HepG2 (cell line): ENCODE results near the gene ARAP1. TPM values are rescaled to one million over a fixed set of nuclear protein-coding genes. Genes with fewer than 3 reads are reported as not detected.

Experiments
- CENPX ChIP-seq: sonication (generic); formaldehyde crosslinking; IDR thresholded peaks from 2 replicates; pipeline ENCODE4 v1.9.0; 2021; ENCODE audit warnings: mild to moderate bottlenecking, missing genetic modification reagents, moderate library complexity
- EHMT2 ChIP-seq: fragments of 200-600 bp; sonication (generic); IDR thresholded peaks from 2 replicates; pipeline ENCODE4 v1.7.0; 2017; ENCODE audit warnings: antibody characterized with exemption, low read depth, low read length, borderline replicate concordance
- KLF6 ChIP-seq: IDR thresholded peaks from 2 replicates; pipeline ENCODE4 v1.8.0; 2016; ENCODE audit warnings: missing biosample characterization, missing genetic modification reagents
- MLX ChIP-seq: IDR thresholded peaks from 2 replicates; pipeline ENCODE4 v1.6.1; 2016
- MXD4 ChIP-seq: IDR thresholded peaks from 2 replicates; pipeline ENCODE4 v1.6.1; 2016; ENCODE audit warnings: mild to moderate bottlenecking, missing biosample characterization, missing genetic modification reagents
- MXI1 ChIP-seq: IDR thresholded peaks from 3 replicates; pipeline ENCODE4 v1.6.1; 2012; ENCODE audit warnings: low read depth, low read length, inconsistent platforms, borderline replicate concordance
- NFAT5 ChIP-seq: sonication (generic); formaldehyde crosslinking; IDR thresholded peaks from 2 replicates; pipeline ENCODE4 v1.4.0; 2020; ENCODE audit warnings: missing genetic modification reagents
- SALL1 ChIP-seq: sonication (generic); formaldehyde crosslinking; IDR thresholded peaks from 2 replicates; pipeline ENCODE4 v1.8.0; 2022; ENCODE audit warnings: mild to moderate bottlenecking, missing genetic modification reagents
- SCMH1 ChIP-seq: sonication (generic); formaldehyde crosslinking; IDR thresholded peaks from 2 replicates; pipeline ENCODE4 v1.9.0; 2021; ENCODE audit warnings: missing genetic modification reagents, mild to moderate bottlenecking, borderline replicate concordance
- ZGPAT ChIP-seq: IDR thresholded peaks from 2 replicates; pipeline ENCODE4 v1.6.1; 2016; ENCODE audit warnings: mild to moderate bottlenecking
- ZNF280D ChIP-seq: sonication (generic); formaldehyde crosslinking; IDR thresholded peaks from 2 replicates; pipeline ENCODE4 v1.5.1; 2020; ENCODE audit warnings: mild to moderate bottlenecking, missing genetic modification reagents
- ZNF441 ChIP-seq: sonication (generic); formaldehyde crosslinking; IDR thresholded peaks from 2 replicates; pipeline ENCODE4 v1.7.0; 2021; ENCODE audit warnings: missing genetic modification reagents, borderline replicate concordance
- ZNF558 ChIP-seq: sonication (generic); formaldehyde crosslinking; IDR thresholded peaks from 2 replicates; pipeline ENCODE4 v1.9.0; 2022; ENCODE audit warnings: mild to moderate bottlenecking, missing genetic modification reagents, borderline replicate concordance
- ZNF574 ChIP-seq: sonication (generic); formaldehyde crosslinking; IDR thresholded peaks from 2 replicates; pipeline ENCODE4 v1.4.0; 2020; ENCODE audit warnings: missing genetic modification reagents
- ZNF607 ChIP-seq: sonication (generic); formaldehyde crosslinking; IDR thresholded peaks from 2 replicates; pipeline ENCODE4 v1.5.1; 2020; ENCODE audit warnings: missing genetic modification reagents, mild to moderate bottlenecking, borderline replicate concordance
- ZNF850 ChIP-seq: sonication (generic); formaldehyde crosslinking; conservative IDR thresholded peaks from 2 replicates; pipeline ENCODE4 v1.9.0; 2021; ENCODE audit warnings: mild to moderate bottlenecking, missing genetic modification reagents
- polyA plus RNA-seq, 8 experiments: library from polyadenylated mRNA; depleted of rRNA in 3 of 8; stranded (reverse) in 7 of 8; unstranded in 1 of 8; fragments of >200 nt; fragmentation: Illumina TruSeq in 4 of 8; extraction: Trizol in 4 of 8; gene quantifications; 2 replicates each; pipeline versions ENCODE4 v1.2.1 to v1.2.3, GENCODE V29; 2011 to 2016; ENCODE audit warnings: low read depth in 4 of 8, missing spikeins in 1 of 8, mixed read lengths in 1 of 8; ENCODE audit not compliant: insufficient read depth in 1 of 8
- total RNA-seq, 5 experiments: library from RNA; depleted of rRNA; stranded (reverse); fragments of >200 nt; fragmentation: Illumina TruSeq; extraction: Trizol; gene quantifications; 2 replicates each; pipeline ENCODE4 v1.2.3, GENCODE V29; 2016; ENCODE audit warnings: low read depth in 1 of 5

The ARAP1 gene
- total and polyA plus RNA-seq, 2 of the 13 experiments (the other 11 are each of a cell fraction or from before 2014, with no cell fraction given) = 43.2 to 55.5 TPM

GRCh38 chr11:72676861-72677341 is 75.3 kb downstream of the ARAP1 start (continued):
- TF ChIP-seq NFAT5 (CRISPR knock-in tag) (0 out of 2 replicates have a peak, but pooled peaks have one; percentile 71), KLF6 (CRISPR knock-in tag) (peak; percentile 55; the same call in 1 of the 2 replicates), ZNF280D (CRISPR knock-in tag) (no peak), MXI1 (no peak), ZNF850 (no peak), ZNF607 (CRISPR knock-in tag) (0 out of 2 replicates have a peak, but pooled peaks have one; percentile 36), ZGPAT (CRISPR knock-in tag) (peak; percentile 26; the same call in 1 of the 2 replicates), MLX (no peak), MXD4 (CRISPR knock-in tag) (peak; percentile 47; the same call in 1 of the 2 replicates), SCMH1 (no peak), ZNF574 (CRISPR knock-in tag) (peak; percentile 47; the same call in 1 of the 2 replicates), SALL1 (CRISPR knock-in tag) (peak; percentile 71), ZNF558 (CRISPR knock-in tag) (no peak), EHMT2 (peak; percentile 81; the same call in 1 of the 2 replicates), ZNF441 (CRISPR knock-in tag) (peak; percentile 33; the same call in 1 of the 2 replicates), CENPX (no peak)
